GM18526 (cell line): ENCODE data around the gene TMEM184A.

Experiments
- POLR2A ChIP-seq: IDR thresholded peaks from 3 replicates; pipeline ENCODE4 v1.6.1; 2011; ENCODE audit not compliant: insufficient read length; ENCODE audit errors: extremely low read depth

The TMEM184A gene

GRCh38 chr7:1541431-1542162, 14.4 kb downstream of the TMEM184A start:
- TF ChIP-seq POLR2A = no peak

- TF ChIP-seq POLR2A = no peak
Observed at GRCh38 chr7:1540776-1541271, 15.2 kb downstream of the TMEM184A start.

GRCh38 chr7:1539882-1540775, 15.9 kb downstream of the TMEM184A start:
- TF ChIP-seq POLR2A = no peak

GRCh38 chr7:1539181-1539881, 16.7 kb downstream of the TMEM184A start:
- TF ChIP-seq POLR2A = no peak

- TF ChIP-seq POLR2A = no peak
Observed at GRCh38 chr7:1538544-1539180, 17.3 kb downstream of the TMEM184A start.

GRCh38 chr7:1537535-1538412, 18.2 kb downstream of the TMEM184A start:
- no peak for TF ChIP-seq POLR2A

GRCh38 chr7:1536743-1537534, 19.1 kb downstream of the TMEM184A start:
- TF ChIP-seq POLR2A = no peak

- TF ChIP-seq POLR2A = no peak
Observed at GRCh38 chr7:1536455-1536742, 19.6 kb downstream of the TMEM184A start.

GRCh38 chr7:1535701-1536454, 20.1 kb downstream of the TMEM184A start:
- TF ChIP-seq POLR2A = no peak

- TF ChIP-seq POLR2A = no peak
Observed at GRCh38 chr7:1535100-1535458, 20.9 kb downstream of the TMEM184A start.

- no peak for TF ChIP-seq POLR2A
Observed at GRCh38 chr7:1534330-1535099, 21.5 kb downstream of the TMEM184A start.
